AG04449 (cell line): ENCODE measurements around the gene ZNF219.

Source experiments
- CTCF ChIA-PET: fragments of 350-600 bp; formaldehyde crosslinking; extraction: SDS; loops from one replicate; lab custom pipeline; 2021; ENCODE audit warnings: antibody characterized with exemption; lab: Yijun Ruan, JAX
- POLR2A ChIA-PET: fragments of 400-600, 350-600 bp; formaldehyde crosslinking; extraction: SDS; loops from one replicate; lab custom pipeline; 2020; ENCODE audit warnings: antibody characterized with exemption, inconsistent platforms; lab: Yijun Ruan, JAX
- DNase-seq: peaks from one replicate; pipeline ENCODE4 v3.0.0-alpha.2; 2010; ENCODE audit warnings: low read depth, low spot score
- H3K4me3 ChIP-seq: 2 replicates; pipeline ENCODE4 v1.5.1; 2011; ENCODE audit warnings: low read depth, mild to moderate bottlenecking, control low read depth, low read length
- CTCF ChIP-seq: IDR thresholded peaks from one replicate; pipeline ENCODE4 v1.5.1; 2011; ENCODE audit warnings: mild to moderate bottlenecking, moderate library complexity, low read length, control low read depth, inconsistent platforms; ENCODE audit not compliant: insufficient read depth; ENCODE audit errors: missing control alignments

The ZNF219 gene

GRCh38 chr14:21103710-21104447 is 5.4 kb upstream of the ZNF219 start:
- peak overlapping the region; percentile 93 for H3K4me3 ChIP-seq
- POLR2A ChIA-PET = interaction anchor here (0.9 to 2.5 kb wide), 7 partner anchors 11 to 133 kb away, joined by 3 to 16 read pairs (median 4); no protein-coding TSS in a partner anchor

DNA sequence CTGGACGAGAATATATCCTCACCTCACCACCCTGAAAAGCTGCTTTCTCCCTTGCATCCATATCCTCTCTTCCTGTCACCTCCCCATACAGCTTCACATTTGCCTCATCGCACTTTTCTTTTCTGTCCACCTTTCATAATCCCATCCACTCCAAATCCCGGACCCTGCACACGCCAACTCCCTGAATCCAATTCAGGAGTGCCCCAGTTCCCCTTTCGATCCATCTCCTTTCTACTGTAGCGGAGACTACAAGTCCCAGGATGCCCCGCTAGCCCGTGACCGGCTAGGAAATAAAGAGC is 4.9 kb upstream of the ZNF219 start:
- ChIA-PET POLR2A (interaction anchor here (1.0 to 2.5 kb wide), 2 partner anchors 16 to 32 kb away, joined by 3 to 16 read pairs; no protein-coding TSS in a partner anchor), CTCF (interaction anchor here (0.6 to 14.2 kb wide), 26 partner anchors 8 to 415 kb away, joined by 3 to 684 read pairs (median 34); partner anchors contain the start of genes ARHGEF40, METTL17, NDRG2 and RNASE7)
- no peak for TF ChIP-seq CTCF
- peak overlapping the region; percentile 55 for H3K4me3 ChIP-seq
- DNase-seq = no peak

More at GRCh38 chr14:21103710-21104447, 5.4 kb upstream of the ZNF219 start:
- peak; percentile 71 for DNase-seq
- CTCF ChIA-PET = interaction anchor here (0.7 to 14.2 kb wide), 45 partner anchors 9 to 673 kb away, joined by 3 to 684 read pairs (median 7); partner anchors contain the start of genes ARHGEF40, METTL17, NDRG2 and RNASE7
- peak; percentile 90 for TF ChIP-seq CTCF

DNA sequence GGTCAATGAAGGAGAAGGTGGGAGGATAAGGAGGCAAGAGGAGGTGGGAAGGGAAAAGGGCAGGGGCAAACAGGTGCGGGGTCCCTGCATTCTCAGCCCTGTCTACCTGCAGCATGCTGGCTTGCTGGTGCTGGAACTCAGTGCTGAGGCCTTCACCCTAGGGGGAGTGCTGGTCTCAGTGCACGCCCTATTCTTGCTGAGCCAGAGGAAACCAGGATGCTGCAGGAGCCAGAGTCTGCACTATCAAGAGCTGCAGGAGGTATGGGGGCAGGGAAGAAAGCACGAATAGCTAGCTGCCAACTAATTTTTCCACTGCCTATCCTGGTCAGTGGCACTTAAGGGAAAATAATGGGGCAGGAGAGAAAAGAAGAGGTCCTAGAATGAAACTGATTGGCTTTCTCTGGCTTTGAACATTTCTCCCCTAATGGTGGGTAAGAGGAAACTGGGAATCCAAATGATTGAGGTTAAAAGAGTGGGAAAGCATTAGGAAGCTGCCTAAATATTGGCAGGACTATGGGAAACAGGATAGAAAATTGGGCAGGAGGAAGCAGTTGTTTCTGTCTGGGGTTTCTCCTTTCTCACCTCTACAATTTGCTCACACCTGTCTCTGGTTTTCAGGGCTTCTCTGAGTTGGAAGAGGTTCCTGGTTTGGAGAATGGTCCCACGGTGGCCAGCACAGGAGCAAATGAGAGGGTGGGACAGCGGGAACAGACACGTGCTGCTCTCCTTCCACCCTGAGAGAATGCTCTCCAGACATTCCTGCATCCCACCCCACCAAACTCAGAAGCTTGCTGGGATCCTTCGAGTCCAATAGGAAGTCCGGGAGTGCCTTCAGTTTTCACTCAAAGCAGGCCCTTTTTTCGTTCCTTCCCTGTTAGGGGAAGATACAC is 4.3 kb upstream of the ZNF219 start:
- no peak for DNase-seq
- H3K4me3 ChIP-seq = peak overlapping the region; percentile 55
- ChIA-PET POLR2A (interaction anchor here (1.0 to 2.5 kb wide), 2 partner anchors 15 to 31 kb away, joined by 3 to 16 read pairs; no protein-coding TSS in a partner anchor), CTCF (interaction anchor here (0.6 to 14.2 kb wide), 22 partner anchors 8 to 416 kb away, joined by 3 to 684 read pairs (median 44); partner anchors contain the start of genes ARHGEF40, METTL17, RNASE7 and SLC39A2)
- no peak for TF ChIP-seq CTCF

GRCh38 chr14:21101802-21102413 is 3.5 kb upstream of the ZNF219 start:
- CTCF ChIA-PET = interaction anchor here (1.0 to 14.2 kb wide), 15 partner anchors 7 to 411 kb away, joined by 3 to 684 read pairs (median 43); partner anchors contain the start of genes ARHGEF40, METTL17, SLC39A2 and ZNF219
- DNase-seq = no peak
- POLR2A ChIA-PET = interaction anchor here (1.5 kb wide), 1 partner anchor 31 kb away, joined by 15 read pairs; the partner anchor contains the start of gene ARHGEF40
- no peak overlapping the region for H3K4me3 ChIP-seq
- TF ChIP-seq CTCF = no peak

DNA sequence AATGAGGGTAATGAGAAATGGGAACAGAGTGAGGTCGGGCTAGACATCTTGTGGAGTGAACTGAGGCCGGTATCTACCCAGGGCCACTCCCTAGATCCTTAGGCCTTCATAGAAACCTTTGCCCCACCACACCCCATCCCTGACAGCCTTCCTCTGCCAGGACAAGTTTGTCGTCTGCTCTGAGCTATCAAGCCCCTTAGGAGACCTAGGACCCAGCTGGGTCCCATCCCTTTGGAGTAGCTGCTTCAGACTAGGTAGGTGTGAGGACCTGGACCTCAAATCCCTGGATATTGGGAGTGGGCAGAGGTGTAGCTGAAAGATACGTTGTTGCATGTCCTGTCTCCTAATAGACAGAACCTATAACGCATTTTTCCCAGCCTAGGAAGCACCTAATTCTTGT is 2.5 kb upstream of the ZNF219 start, which contains the start of gene TMEM253:
Gene TMEM253, plus strand, starts transcription at position 136 of the 400 bp plus-strand sequence. CDS start 278 bp downstream, outside the sequence.
- POLR2A ChIA-PET = interaction anchor here (1.5 kb wide), 1 partner anchor 30 kb away, joined by 15 read pairs; the partner anchor contains the start of gene ARHGEF40
- DNase-seq = no peak
- CTCF ChIA-PET = interaction anchor here (1.0 to 14.2 kb wide), 10 partner anchors 6 to 410 kb away, joined by 3 to 684 read pairs (median 46); partner anchors contain the start of genes ARHGEF40, METTL17 and ZNF219
- no peak within 1 kb of the TSS for H3K4me3 ChIP-seq
- TF ChIP-seq CTCF = no peak
